ENCODE data around the gene SULT1A2.
"Not testable (repeated sequence)": the region's sequence is repeated elsewhere in the genome, so short reads cannot be mapped to it uniquely, and the experiment has no call there.

The SULT1A2 gene

DNA sequence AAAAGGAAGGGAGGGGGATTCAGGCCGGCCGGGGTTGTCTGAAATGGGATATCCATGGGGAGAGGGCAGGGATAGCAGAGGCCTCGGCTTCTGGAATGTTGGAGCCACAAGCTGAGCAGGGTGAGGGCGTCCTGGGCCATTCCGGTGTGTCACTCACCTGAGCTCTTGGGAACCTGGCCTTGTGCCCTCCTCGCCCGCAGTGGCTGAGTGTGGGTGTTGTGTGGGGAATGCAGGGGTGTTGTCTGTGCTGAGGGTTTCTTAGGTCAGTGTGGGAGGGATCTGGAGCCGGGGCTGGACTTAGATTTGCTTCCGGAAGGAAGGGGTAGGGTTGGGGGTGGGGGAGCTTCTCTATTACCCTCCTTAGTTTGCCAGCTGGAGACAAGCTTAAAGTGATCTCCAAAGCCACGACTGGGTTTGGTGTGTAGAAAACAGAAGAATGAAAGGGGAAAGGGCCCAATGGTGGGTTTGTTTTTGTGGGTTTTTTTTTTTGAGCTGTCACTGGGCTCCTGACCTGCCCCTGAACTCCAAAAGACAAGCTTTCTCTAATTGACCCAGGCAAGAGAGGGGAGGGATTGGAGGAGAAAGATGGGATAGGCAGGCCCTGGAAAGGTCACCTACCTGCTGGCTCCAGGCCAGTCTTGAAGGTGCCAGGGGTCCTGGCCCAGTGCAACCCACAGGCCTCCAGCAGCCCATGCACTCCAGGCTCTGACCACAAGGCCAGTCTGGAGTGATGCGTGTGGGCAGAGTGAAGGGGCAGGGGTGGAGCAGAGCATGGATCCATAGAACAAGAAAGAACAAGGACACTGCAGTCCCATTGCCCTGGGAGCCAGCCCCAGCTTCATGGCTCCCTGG is at the start of gene SULT1A2:
Gene SULT1A2, minus strand, starts transcription at position 211 of the 852 bp plus-strand sequence. CDS start 1,120 bp downstream, outside the sequence.
- peak; percentile 20 for DNase-seq (ENCODE audit: low read depth)
- H3K4me3 ChIP-seq (replicated peaks; ENCODE audit: low read depth, low read length): no peak within 1 kb of the TSS
- TF ChIP-seq, protein P1, sequence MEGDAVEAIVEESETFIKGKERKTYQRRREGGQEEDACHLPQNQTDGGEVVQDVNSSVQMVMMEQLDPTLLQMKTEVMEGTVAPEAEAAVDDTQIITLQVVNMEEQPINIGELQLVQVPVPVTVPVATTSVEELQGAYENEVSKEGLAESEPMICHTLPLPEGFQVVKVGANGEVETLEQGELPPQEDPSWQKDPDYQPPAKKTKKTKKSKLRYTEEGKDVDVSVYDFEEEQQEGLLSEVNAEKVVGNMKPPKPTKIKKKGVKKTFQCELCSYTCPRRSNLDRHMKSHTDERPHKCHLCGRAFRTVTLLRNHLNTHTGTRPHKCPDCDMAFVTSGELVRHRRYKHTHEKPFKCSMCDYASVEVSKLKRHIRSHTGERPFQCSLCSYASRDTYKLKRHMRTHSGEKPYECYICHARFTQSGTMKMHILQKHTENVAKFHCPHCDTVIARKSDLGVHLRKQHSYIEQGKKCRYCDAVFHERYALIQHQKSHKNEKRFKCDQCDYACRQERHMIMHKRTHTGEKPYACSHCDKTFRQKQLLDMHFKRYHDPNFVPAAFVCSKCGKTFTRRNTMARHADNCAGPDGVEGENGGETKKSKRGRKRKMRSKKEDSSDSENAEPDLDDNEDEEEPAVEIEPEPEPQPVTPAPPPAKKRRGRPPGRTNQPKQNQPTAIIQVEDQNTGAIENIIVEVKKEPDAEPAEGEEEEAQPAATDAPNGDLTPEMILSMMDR (IDR thresholded peaks at IDR 0.05; ENCODE audit: low read length, missing control alignments): no peak

DNA sequence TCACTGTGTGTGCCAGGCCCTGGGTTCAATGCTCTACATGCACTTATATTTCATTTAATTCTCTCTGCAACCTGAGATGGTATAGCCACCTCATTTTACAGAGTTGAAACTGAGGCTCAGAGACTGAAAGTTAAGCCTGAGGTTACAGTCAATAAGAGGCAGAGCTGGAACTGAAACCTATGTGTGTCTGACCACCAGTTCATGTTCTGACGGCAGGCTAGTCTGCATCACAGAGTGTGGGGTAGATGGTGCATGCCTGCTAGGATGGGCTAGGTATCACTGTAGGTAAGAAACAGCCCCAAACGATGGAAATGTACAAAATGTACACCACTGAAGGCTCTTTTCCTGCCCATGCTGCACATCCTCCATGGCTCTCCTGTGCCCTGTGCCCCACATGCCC is 43.1 kb upstream of the SULT1A2 start:
- DNase-seq (ENCODE audit: low read depth): not testable (repeated sequence)

DNA sequence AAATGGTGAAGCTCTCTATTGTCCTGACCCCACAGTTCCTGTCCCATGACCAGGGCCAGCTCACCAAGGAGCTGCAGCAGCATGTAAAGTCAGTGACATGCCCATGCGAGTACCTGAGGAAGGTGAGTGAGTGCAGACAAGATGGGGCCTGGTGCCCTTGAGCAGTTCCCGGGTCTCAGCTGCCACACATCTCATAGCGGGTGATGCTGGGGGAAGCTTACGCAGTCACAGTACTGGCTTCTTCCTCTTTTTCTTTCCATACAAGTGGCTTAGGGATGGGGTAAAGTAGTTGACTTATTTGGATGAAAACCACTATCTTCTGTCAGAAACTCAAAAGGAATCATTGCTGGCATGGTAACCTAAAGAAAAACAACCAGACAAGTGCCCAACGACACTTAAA is 41.5 kb upstream of the SULT1A2 start:
- not testable (repeated sequence) for DNase-seq (ENCODE audit: low read depth); H3K4me3 ChIP-seq (replicated peaks; ENCODE audit: low read depth, low read length)

More for the DNA sequence above, 43.1 kb upstream of the SULT1A2 start:
- not testable (repeated sequence) for H3K4me3 ChIP-seq (replicated peaks; ENCODE audit: low read depth, low read length)

DNA sequence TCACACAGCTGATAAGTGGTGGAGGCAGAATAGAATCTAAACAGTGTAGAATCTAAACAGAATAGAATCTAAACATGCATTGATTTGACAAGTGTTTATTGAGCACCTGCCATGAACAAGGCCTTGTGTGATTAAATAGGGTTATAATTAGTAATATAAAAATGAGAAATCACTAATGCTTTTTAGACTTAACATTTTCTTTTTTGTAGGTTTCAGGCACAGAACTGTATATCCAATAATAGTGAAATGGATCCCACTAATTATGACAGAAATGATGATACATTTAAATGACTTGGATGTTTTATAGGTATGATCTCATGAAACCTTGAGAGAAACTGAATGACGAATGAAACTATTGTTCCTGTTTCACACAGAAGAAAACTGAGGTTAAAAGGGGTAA is 40.9 kb upstream of the SULT1A2 start, which contains the start of gene NPIPB8:
Gene NPIPB8, plus strand, starts transcription at position 301 of the 400 bp plus-strand sequence. CDS start 296 bp downstream, outside the sequence.
- H3K4me3 ChIP-seq (replicated peaks; ENCODE audit: low read depth, low read length); DNase-seq (ENCODE audit: low read depth): not testable (repeated sequence)

DNA sequence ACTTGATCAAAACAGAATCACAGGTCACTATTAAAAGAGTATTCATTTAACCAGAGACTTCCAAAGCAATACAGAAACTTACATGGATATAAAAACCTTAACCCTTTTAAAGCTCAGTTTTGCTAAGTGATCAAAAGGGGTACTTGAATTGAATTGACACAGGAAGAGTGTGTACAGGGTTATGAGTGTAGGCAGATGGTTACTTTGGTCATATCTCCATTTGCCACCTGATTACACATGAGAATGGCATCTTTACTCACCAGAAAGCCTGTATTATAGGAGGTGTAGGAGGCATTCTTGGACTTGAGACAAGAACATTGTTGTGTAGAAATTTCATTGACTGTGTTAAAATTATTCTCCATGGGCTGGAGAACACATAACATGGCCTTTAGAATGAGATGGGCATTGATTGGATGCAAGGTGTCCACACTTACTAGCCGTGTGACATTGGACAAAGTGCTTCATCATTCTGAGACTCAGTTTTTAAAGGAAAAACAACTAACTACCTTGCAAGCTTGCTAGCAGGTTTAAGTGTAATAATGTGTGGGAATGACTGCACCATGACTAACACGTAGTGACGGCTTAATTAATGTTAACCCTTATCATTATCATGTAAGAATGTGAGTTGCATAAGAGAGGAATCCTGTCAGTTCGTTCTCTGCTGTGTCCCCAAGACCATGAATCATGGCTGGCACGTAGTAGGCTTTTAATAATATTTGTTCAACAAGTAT is 39.4 kb upstream of the SULT1A2 start:
- H3K4me3 ChIP-seq (replicated peaks; ENCODE audit: low read depth, low read length): not testable (repeated sequence)
- DNase-seq (ENCODE audit: low read depth): peak; percentile 79

DNA sequence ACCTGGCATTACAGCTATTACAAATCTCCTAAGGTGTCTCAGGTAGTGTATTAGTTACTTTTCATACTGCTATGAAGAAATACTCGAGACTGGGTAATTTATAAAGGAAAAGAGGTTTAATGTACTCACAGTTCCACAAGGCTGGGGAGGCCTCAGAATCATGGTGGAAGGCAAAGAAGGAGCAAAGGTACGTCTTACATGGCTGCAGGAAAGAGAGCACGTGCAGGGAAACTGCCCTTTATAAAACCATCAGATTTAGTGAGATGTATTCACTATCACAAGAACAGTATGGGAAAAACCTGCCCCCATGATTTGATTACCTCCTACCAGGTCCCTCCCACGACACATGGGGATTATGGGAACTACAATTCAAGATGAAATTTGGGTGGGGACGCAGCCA is 34.1 kb upstream of the SULT1A2 start:
- not testable (repeated sequence) for DNase-seq (ENCODE audit: low read depth); H3K4me3 ChIP-seq (replicated peaks; ENCODE audit: low read depth, low read length)

DNA sequence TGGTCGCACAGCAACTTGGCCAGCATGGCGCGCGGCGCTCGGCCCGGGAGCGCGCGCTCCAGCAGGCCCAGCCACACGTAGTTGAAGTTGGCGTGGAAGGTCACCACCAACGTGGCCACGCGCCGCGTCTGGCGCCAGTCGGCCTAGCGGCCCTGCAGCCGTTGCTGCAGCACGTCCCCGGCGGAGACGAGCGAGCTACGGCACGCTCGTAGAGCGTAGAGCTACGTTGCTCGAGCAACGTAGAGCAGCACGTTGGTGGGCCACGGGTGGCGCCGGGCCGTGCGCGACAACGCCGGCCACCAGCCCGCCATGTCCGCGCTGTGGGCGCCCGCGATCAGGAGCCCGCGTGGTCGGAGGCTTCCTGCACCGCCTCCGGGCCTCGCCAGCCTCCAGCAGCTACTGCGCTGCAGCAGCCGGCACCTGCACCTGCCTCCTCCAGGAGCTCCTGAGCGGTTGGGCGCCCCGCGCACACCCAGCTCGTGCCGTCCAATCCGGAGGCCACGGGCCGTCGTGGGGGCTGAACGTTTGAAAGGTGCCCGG is 26.4 kb upstream of the SULT1A2 start:
- no peak overlapping the region for H3K4me3 ChIP-seq (replicated peaks; ENCODE audit: low read depth, low read length)
- TF ChIP-seq, protein P1 (IDR thresholded peaks at IDR 0.05; ENCODE audit: low read length, missing control alignments): no peak
- no peak for DNase-seq (ENCODE audit: low read depth)

DNA sequence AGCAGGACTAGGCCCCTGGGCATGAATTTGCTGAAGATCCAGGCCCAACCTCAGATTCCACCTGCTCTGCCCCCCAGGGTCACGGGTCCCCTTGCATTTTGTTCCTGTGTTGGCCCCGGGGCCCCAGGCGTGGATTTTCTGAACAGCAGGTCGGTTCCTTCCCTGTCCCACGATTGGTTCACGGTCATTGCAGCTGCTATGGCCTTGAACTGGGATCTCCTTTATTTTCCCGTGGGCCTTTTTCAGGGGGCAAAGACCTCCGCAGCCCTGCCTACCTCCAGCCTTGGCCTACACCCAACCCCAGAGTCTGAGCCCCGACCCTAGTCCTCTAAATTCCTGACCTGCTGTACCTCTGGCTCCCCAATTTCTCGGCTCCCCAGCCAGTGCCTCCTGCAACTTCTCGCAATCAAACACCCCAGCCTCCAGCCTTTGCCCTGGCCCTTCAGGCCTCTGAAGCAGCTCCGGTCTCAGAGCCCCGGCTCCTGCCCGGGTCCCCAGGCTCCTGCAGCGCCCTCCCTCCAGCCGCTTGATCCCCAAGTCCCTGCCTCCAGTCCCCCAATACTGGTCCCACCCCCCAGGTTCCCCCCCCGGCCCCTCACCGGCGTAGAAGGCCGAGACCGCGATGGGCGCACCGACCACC is 25.8 kb upstream of the SULT1A2 start:
- H3K4me3 ChIP-seq (replicated peaks; ENCODE audit: low read depth, low read length); DNase-seq (ENCODE audit: low read depth): not testable (repeated sequence)

DNA sequence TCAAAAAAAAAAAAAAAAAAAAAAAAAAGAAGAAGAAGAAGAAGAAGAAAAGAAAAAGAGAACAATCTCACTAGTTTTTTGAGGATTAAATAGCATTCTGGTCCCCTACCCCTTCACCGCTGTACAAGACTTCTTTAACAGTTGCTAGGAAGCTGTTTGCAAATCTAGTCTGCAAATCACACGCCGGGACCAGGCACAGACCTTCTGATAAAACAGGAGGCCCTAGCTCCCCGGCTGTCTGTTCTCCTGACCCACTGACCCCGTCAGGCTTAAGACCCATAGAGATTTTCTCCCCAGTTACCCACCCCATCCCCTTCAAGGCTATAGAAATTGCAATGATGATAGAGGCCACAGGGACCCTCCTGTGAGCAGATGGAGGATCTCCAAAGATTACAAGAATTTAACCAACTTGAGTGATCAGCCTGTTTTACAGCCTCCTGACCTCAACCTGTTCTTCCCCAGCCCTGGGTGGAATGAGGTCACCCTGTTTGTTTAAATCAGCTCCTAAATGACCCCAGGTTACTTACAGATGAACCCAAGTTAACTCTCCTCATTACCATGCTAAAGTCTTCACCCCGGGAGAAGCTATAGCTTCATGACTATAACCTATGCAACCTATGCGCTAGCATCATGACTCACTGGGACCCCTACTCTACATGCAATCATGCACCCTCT is 24.8 kb upstream of the SULT1A2 start:
- TF ChIP-seq, protein P1 (IDR thresholded peaks at IDR 0.05; ENCODE audit: low read length, missing control alignments): no peak
- no peak for DNase-seq (ENCODE audit: low read depth)
- no peak overlapping the region for H3K4me3 ChIP-seq (replicated peaks; ENCODE audit: low read depth, low read length)

DNA sequence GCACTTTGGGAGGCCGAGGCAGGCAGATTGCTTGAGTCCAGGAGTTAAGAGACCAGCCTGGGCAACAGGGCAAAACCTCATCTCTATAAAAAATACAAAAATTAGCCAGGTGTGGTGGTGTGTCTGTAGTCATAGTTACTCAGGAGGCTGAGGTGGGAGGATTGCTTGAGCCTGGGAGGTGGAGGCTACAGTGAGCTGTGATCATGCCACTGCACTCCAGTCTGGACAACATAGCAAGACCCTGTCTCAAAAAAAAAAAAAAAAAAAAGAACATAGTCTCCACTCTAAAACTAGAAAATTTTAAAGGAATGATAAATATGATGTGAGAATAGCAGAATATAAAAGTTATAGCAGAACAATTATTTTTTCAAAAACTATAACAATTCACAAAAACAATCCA is 23.5 kb upstream of the SULT1A2 start:
- not testable (repeated sequence) for H3K4me3 ChIP-seq (replicated peaks; ENCODE audit: low read depth, low read length); DNase-seq (ENCODE audit: low read depth)
